Urinary bladder (tissue), 4 donors: Measurements from ENCODE around the gene INTS7. TPM values are rescaled to one million over a fixed set of nuclear protein-coding genes. Genes with fewer than 3 reads are reported as not detected.
"Not testable (repeated sequence)": the region's sequence is repeated elsewhere in the genome, so short reads cannot be mapped to it uniquely, and the experiment has no call there.

Source experiments
- DNase-seq: peaks from one replicate; pipeline ENCODE4 v3.0.0-alpha.2; 2015; ENCODE audit errors: extremely low spot score
- H3K27ac ChIP-seq: one replicate; pipeline ENCODE4 v1.5.1; 2013; ENCODE audit warnings: low read depth, mild to moderate bottlenecking, moderate library complexity
- H3K36me3 ChIP-seq: one replicate; pipeline ENCODE4 v1.6.1; 2013; ENCODE audit warnings: mild to moderate bottlenecking, moderate library complexity; ENCODE audit not compliant: insufficient read depth
- H3K4me1 ChIP-seq: one replicate; pipeline ENCODE4 v1.6.1; 2013; ENCODE audit warnings: mild to moderate bottlenecking, moderate library complexity; ENCODE audit not compliant: insufficient read depth
- H3K4me3 ChIP-seq: one replicate; pipeline ENCODE4 v1.5.1; 2013; ENCODE audit warnings: low read depth, low read length
- WGBS: extraction: QIAGEN DNeasy Blood & Tissue Kit; methylation state at CpG from one replicate; pipeline ENCODE4 v1.1.7; 2013; 5-methylcytosine and 5-hydroxymethylcytosine counted together
- polyA plus RNA-seq: library from polyadenylated mRNA; stranded (reverse); fragments of 200-250 nt; gene quantifications from one replicate; pipeline ENCODE4 v1.2.3, GENCODE V29; 2013
- total RNA-seq: library from RNA; depleted of rRNA; stranded (reverse); fragments of >200 nt; gene quantifications from one replicate; pipeline ENCODE4 v1.2.3, GENCODE V29; 2014
- donor health status: healthy with polysubstance abuse.
- donor health status: healthy.

The INTS7 gene
- total and polyA plus RNA-seq, 2 donors = 5.2 to 24.3 TPM

DNA sequence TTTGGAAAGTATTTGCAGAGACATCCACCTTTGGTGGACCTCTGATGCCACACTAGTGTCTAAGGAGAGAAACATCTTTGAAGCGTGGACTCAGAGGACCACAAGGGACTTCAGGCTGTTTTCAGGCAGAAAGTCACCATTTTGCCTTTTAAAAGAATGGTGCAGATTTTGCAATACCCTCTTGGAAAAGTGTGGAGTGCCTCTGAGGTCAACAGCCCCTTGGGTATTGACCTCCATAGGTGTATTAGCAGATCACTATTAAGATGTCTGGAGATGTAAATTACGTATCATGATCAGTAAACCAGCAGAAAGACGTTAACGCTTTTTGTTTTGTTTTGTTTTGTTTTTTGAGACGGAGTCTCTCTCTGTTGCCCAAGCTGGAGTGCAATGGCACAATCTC is 87.0 kb downstream of the INTS7 start:
- 93% methylated on average over 5 of the region's 5 CpGs for WGBS
- no peak for DNase-seq
- Histone ChIP-seq H3K36me3 (peaks cover 4% of the 10 kb centered on the region), H3K4me3 (no peak overlapping the region), H3K4me1 (no peaks in the 10 kb centered on the region), H3K27ac (no peak overlapping the region)

DNA sequence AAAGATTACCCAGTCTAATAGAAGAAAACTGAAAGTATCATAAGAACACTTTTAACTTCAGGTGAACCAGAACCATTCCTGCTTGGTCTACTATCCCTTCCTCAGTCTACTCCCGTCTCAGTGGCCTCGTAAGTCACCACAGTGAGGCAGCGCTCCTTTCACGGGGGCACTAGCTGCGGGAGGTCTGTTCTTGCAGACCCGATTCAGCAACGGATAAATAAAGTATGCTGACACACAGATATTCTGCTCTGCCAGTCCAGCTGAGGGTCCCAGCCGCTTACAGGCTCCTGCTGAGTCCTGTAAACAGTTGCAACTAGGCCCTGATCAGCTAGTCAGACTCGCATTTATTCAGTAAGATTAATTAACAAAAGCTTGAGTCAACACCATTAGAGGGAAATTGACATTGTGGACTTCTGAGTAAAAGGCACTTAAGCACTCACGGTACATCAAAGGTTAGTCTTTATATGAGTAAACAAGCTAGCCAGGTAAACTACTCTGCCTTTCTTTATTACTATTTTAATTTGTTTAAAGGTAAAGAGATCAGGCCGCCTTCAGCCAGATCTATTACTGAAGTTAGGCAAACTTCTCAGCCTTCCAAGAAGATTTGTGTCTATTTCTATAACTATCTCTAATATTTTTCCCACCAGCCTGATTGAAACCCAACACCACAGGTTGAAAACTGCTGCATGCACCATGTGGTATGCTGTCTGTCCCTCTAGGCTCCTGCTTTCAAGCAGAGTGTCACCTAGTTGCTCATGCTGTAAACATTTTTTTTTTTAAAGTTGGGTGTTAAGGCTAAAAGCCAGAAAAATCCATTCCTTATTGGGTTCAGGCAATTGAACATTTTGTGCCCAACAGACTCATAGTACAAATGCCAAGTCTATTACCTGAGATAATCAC is 87.7 kb downstream of the INTS7 start:
- no peak overlapping the region for H3K27ac ChIP-seq
- no peak for DNase-seq
- H3K4me3 ChIP-seq = no peak overlapping the region
- no peaks in the 10 kb centered on the region for H3K4me1 ChIP-seq
- WGBS = 62% methylated on average over 11 of the region's 11 CpGs
- H3K36me3 ChIP-seq = peaks cover 6% of the 10 kb centered on the region

- H3K4me1 ChIP-seq = no peaks in the 10 kb centered on the region
- no peak overlapping the region for H3K4me3 ChIP-seq
- H3K36me3 ChIP-seq = peaks cover 6% of the 10 kb centered on the region
- WGBS = 64% methylated on average over 10 of the region's 10 CpGs
- peak; percentile 50 for DNase-seq
- no peak overlapping the region for H3K27ac ChIP-seq
Measured at GRCh38 chr1:211944733-211945500, 90.4 kb downstream of the INTS7 start.

DNA sequence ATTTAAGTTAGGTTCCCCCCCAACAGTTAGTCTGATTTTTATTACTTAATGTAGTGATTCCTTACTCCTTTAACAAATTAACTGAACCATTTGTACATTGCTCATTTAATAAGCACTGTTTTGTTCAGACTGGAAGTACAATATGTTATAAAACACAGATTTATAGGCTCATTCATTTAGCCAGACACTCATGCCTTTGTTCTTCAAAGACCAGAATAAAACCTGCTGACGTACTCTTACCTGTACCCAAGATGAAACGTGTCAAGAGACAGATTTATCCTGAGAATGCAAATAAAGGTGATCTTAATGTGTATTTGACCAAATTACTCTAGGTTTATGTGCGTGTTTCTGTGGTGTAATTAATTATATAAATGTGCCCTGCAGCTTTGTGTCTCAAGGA is 92.8 kb downstream of the INTS7 start:
- H3K27ac ChIP-seq = no peak overlapping the region
- WGBS = 92% methylated on average over 3 of the region's 3 CpGs

GRCh38 chr1:211939876-211940468 is 95.4 kb downstream of the INTS7 start:
- H3K36me3 ChIP-seq = peaks cover 2% of the 10 kb centered on the region
- H3K27ac ChIP-seq = no peak overlapping the region
- DNase-seq = no peak
- H3K4me3 ChIP-seq = no peak overlapping the region
- WGBS = 87% methylated on average over 3 of the region's 3 CpGs
- no peaks in the 10 kb centered on the region for H3K4me1 ChIP-seq

More for the DNA sequence above, 92.8 kb downstream of the INTS7 start:
- Histone ChIP-seq H3K36me3 (peaks cover 6% of the 10 kb centered on the region), H3K4me3 (no peak overlapping the region), H3K4me1 (no peaks in the 10 kb centered on the region)
- no peak for DNase-seq

GRCh38 chr1:211938561-211938997 is 96.8 kb downstream of the INTS7 start:
- no peak overlapping the region for H3K27ac ChIP-seq
- no peak overlapping the region for H3K4me3 ChIP-seq
- H3K4me1 ChIP-seq = no peaks in the 10 kb centered on the region
- H3K36me3 ChIP-seq = peaks cover 2% of the 10 kb centered on the region
- DNase-seq = no peak
- WGBS = 23% methylated on average over 3 of the region's 3 CpGs

- H3K4me3 ChIP-seq, H3K27ac ChIP-seq, DNase-seq, H3K4me1 ChIP-seq, H3K36me3 ChIP-seq: not testable (repeated sequence)
- 98% methylated on average over 5 of the region's 5 CpGs for WGBS
Measured at GRCh38 chr1:211937422-211937821, 97.9 kb downstream of the INTS7 start.

DNA sequence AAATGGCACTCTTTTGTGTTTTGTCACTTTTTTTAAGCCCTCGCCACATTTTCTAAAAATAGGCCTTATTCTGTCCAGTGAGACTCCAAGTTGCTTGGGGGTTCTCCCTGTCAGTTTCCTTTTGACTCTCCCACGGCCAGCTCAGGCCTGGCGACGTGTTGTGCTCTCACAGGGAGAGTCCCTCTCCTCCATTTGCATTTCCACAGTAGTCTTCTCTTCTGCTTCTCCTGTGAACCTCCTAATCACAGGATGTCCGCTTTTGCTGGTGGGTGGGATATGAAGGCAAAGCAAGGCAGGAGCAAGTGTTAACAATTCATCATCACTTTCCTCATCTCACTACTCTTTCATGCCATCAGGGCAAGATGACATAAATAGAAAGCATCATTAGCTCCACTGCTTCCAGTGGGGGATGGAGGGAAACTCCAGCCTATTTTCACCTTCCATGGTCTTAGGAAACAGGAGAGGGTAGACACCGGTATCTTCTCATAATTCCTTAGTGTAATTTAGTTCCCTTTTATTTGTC is 99.8 kb downstream of the INTS7 start:
- DNase-seq = no peak
- whole genome bisulfite sequencing = 67% methylated on average over 6 of the region's 6 CpGs
- H3K27ac ChIP-seq = no peak overlapping the region
- H3K4me3 ChIP-seq = no peak overlapping the region
- H3K4me1 ChIP-seq = no peaks in the 10 kb centered on the region
- H3K36me3 ChIP-seq = no peaks in the 10 kb centered on the region

DNA sequence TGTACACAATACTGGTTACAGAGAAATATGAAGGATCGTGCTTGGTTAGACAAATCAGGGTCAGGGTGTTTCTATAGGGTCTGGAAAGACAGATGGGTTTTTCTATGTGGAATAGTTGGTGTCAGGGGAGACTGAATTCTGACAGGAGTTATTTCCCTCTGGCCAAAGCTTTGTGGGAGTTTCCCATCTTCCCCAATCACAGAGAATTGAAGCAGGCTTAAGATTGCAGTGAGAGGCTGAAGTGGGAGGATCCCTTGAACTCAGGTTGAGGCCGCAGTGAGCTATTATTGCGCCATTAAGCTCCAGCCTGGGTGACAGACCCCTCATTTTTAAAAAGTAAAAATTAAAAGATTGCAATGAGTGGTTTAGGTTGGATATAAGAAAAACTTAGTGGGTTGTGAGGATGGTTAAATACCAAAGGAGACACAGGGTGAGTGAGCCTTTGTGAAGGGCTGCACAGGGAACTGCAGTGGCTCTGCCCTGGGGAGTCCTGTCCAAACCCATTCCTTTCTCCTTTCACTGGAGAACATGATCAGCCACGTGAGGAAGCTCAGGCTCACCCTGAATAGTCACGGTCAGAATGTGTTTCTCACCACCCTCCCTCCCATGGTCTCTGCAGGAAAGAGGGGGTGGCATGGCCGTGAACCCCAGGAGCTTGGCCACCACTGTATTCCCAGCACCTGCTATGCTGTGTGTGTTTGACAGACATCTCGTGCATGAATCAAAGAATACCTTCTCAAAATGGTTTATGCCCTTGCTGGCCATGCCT is 101.2 kb downstream of the INTS7 start:
- no peaks in the 10 kb centered on the region for H3K4me1 ChIP-seq
- H3K4me3 ChIP-seq = no peak overlapping the region
- 69% methylated on average over 7 of the region's 7 CpGs for WGBS
- no peaks in the 10 kb centered on the region for H3K36me3 ChIP-seq
- no peak for DNase-seq
- no peak overlapping the region for H3K27ac ChIP-seq

DNA sequence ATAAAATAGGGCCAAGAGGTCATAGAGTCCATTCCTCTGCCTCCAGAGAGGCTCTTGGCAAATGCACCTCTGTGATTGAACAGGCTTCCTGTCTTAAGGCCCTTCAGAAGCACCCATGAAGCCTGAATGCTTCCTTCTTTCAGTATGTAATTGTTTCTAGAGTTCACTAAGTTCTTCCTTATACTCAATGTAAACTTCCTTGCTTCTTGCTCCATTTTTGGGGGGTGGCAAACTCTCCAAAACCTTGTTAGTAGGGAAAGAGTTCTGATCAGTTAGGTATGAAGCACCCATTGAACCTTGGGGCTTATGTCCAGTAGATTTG is 102.5 kb downstream of the INTS7 start:
- H3K27ac ChIP-seq = no peak overlapping the region
- DNase-seq = no peak
- H3K4me3 ChIP-seq = no peak overlapping the region

DNA sequence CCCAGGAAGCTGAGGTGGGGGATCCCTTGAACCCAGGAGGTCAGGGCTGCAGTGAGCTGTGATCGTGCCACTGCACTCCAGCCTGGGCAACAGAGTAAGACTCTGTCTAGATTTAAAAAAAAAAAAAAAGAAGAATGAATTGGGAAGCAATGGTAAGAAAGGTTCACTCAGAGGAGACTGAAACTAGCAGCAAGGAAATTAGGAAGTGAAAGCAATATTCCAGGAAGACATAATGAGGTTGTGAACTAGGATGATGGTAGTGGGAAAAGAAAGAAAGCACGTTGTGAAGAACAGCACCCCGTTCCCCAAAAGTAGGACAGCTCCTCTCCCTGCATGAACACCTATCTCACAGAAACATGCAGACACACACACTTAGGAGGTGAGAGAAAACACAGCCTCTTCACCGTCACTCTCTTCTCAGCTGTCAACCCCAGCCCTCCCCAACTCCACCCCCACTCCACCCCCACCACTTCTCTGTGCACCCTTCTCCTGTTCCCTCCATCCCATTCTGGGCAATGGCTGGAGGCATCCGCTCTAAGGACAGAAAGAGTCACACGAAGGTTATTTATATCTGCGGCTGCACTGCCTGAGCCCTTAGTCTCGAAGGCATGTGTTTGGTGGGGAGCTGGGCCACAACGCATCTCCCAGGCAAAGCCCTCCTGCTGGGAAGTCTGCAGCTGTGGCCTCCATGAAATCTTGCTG is 103.0 kb downstream of the INTS7 start:
- Histone ChIP-seq H3K4me1 (no peaks in the 10 kb centered on the region), H3K36me3 (no peaks in the 10 kb centered on the region), H3K27ac (no peak overlapping the region), H3K4me3 (no peak overlapping the region)
- no peak for DNase-seq
- 52% methylated on average over 9 of the region's 9 CpGs for WGBS

More for the DNA sequence above, 102.5 kb downstream of the INTS7 start:
- H3K4me1 ChIP-seq = no peaks in the 10 kb centered on the region
- H3K36me3 ChIP-seq = no peaks in the 10 kb centered on the region

DNA sequence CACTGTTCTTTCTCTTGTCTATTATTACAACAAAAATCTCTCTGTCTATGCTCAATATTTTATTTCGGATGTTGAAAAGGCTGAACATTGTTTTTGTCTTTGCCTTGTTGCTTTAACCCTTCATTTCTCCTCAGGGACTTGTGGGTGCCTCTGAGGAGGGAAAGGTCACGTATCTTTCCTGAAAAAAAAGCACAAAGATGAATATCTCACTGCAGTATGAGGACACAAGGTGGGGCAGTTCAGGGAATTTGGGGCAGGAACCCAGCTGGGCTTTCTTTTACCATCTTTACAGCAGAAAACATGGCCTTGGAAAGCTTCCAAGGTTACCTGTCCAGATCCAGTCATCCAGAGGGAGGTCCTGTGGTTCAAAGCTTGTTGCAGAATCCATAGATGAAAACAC is 105.7 kb downstream of the INTS7 start:
- Histone ChIP-seq H3K4me3 (no peak overlapping the region), H3K27ac (peak overlapping the region; percentile 70), H3K4me1 (no peaks in the 10 kb centered on the region), H3K36me3 (no peaks in the 10 kb centered on the region)
- WGBS = 85% methylated on average over 2 of the region's 2 CpGs
- DNase-seq = no peak
